GM12865 (cell line): ENCODE results near the gene MIS12.

Experiments used
- DNase-seq: peaks from one replicate; pipeline ENCODE4 v3.0.0; 2010; ENCODE audit warnings: low read depth
- H3K4me3 ChIP-seq: 2 replicates; pipeline ENCODE4 v1.5.1; 2011; ENCODE audit warnings: mild to moderate bottlenecking, low read depth, low read length, control low read depth
- TF ChIP-seq, protein P1 (sequence below): IDR thresholded peaks from 2 replicates; pipeline ENCODE4 v1.5.1; 2011; ENCODE audit warnings: low read length, control low read depth, low read depth, inconsistent platforms; ENCODE audit not compliant: insufficient read depth; ENCODE audit errors: missing control alignments

Gene MIS12

GRCh38 chr17:5540321-5540720 is 54.0 kb downstream of the MIS12 start:
- TF ChIP-seq, protein P1, sequence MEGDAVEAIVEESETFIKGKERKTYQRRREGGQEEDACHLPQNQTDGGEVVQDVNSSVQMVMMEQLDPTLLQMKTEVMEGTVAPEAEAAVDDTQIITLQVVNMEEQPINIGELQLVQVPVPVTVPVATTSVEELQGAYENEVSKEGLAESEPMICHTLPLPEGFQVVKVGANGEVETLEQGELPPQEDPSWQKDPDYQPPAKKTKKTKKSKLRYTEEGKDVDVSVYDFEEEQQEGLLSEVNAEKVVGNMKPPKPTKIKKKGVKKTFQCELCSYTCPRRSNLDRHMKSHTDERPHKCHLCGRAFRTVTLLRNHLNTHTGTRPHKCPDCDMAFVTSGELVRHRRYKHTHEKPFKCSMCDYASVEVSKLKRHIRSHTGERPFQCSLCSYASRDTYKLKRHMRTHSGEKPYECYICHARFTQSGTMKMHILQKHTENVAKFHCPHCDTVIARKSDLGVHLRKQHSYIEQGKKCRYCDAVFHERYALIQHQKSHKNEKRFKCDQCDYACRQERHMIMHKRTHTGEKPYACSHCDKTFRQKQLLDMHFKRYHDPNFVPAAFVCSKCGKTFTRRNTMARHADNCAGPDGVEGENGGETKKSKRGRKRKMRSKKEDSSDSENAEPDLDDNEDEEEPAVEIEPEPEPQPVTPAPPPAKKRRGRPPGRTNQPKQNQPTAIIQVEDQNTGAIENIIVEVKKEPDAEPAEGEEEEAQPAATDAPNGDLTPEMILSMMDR: no peak
- no peak for DNase-seq
- no peak overlapping the region for H3K4me3 ChIP-seq
